CD4-positive, alpha-beta T cell treated with Interleukin-17A for 1 hour (primary cell): ENCODE measurements around the gene BFSP1.
A peak's percentile ranks its signal among the peaks of the same experiment; 100 is the strongest.

Experiments
- DNase-seq: peaks from one replicate; pipeline ENCODE4 v3.0.0-alpha.2; 2020

The BFSP1 gene

GRCh38 chr20:17556837-17557674 is 25.9 kb upstream of the BFSP1 start:
- DNase-seq, result no peak

- DNase-seq, result no peak
Observed at GRCh38 chr20:17555106-17555505, 23.9 kb upstream of the BFSP1 start.

GRCh38 chr20:17549131-17549530 is 18.0 kb upstream of the BFSP1 start:
- DNase-seq, result no peak

GRCh38 chr20:17545127-17545526 is 13.9 kb upstream of the BFSP1 start:
- DNase-seq, result no peak

GRCh38 chr20:17543531-17544131 is 12.5 kb upstream of the BFSP1 start:
- DNase-seq, result no peak

GRCh38 chr20:17542993-17543412 is 11.8 kb upstream of the BFSP1 start:
- DNase-seq, result no peak

GRCh38 chr20:17542481-17542880 is 11.3 kb upstream of the BFSP1 start:
- no peak for DNase-seq

- no peak for DNase-seq
Observed at GRCh38 chr20:17541996-17542395, 10.8 kb upstream of the BFSP1 start.

- no peak for DNase-seq
Observed at GRCh38 chr20:17541596-17541995, 10.4 kb upstream of the BFSP1 start.

- no peak for DNase-seq
Observed at GRCh38 chr20:17538517-17539170, 7.5 kb upstream of the BFSP1 start.

- DNase-seq, result no peak
Observed at GRCh38 chr20:17537959-17538358, 6.8 kb upstream of the BFSP1 start.

- DNase-seq, result peak; percentile 82
Observed at GRCh38 chr20:17536944-17537444, 5.8 kb upstream of the BFSP1 start.

- DNase-seq, result no peak
Observed at GRCh38 chr20:17534077-17534476, 2.9 kb upstream of the BFSP1 start.

GRCh38 chr20:17533396-17533795 is 2.2 kb upstream of the BFSP1 start:
- DNase-seq, result peak; percentile 20

- no peak for DNase-seq
Observed at GRCh38 chr20:17531665-17532025, 466 bp upstream of the BFSP1 start.

GRCh38 chr20:17530153-17530552 is 1.0 kb downstream of the BFSP1 start:
- no peak for DNase-seq

- DNase-seq, result no peak
Observed at GRCh38 chr20:17529586-17529985, 1.6 kb downstream of the BFSP1 start.

- DNase-seq, result peak; percentile 47
Observed at GRCh38 chr20:17525650-17526049, 5.5 kb downstream of the BFSP1 start.

GRCh38 chr20:17525132-17525531 is 6.0 kb downstream of the BFSP1 start:
- no peak for DNase-seq

- DNase-seq, result no peak
Observed at GRCh38 chr20:17524560-17524959, 6.6 kb downstream of the BFSP1 start.

- DNase-seq, result no peak
Observed at GRCh38 chr20:17523326-17523725, 7.9 kb downstream of the BFSP1 start.

- DNase-seq, result no peak
Observed at GRCh38 chr20:17522528-17522927, 8.7 kb downstream of the BFSP1 start.

GRCh38 chr20:17520583-17520982 is 10.6 kb downstream of the BFSP1 start:
- DNase-seq, result no peak
